ENCODE results near the gene AIFM3.

- no peak for TF ChIP-seq POLR2A (IDR thresholded peaks at IDR 0.05; ENCODE audit: borderline replicate concordance, extremely low read depth, insufficient read depth, insufficient read length)
- no peak for TF ChIP-seq CTCF (IDR thresholded peaks at IDR 0.05 in 2 of 3, conservative IDR thresholded peaks at IDR 0.05 in 1 of 3; ENCODE audit: borderline replicate concordance in 1 of 3, insufficient read depth in 1 of 3, low read depth in 2 of 3, low read length in 2 of 3)
- TF ChIP-seq EZH2 (IDR thresholded peaks at IDR 0.05): no peak
- no peak for TF ChIP-seq YY1 (IDR thresholded peaks at IDR 0.05; ENCODE audit: extremely low read depth, insufficient replicate concordance, low read depth, low read length)
- TF ChIP-seq CBX3 (IDR thresholded peaks at IDR 0.05; ENCODE audit: low read depth): no peak
- TF ChIP-seq SIN3A (IDR thresholded peaks at IDR 0.05; ENCODE audit: low read depth): no peak
- TF ChIP-seq EZH2phosphoT487 (IDR thresholded peaks at IDR 0.05; ENCODE audit: borderline replicate concordance): no peak
- no peak for TF ChIP-seq MAX (IDR thresholded peaks at IDR 0.05)
- TF ChIP-seq REST (IDR thresholded peaks at IDR 0.05; ENCODE audit: low read depth): no peak
- no peak for TF ChIP-seq SP1 (IDR thresholded peaks at IDR 0.05; ENCODE audit: low read depth)
These were observed 23.4 kb downstream of the AIFM3 start for GRCh38 chr22:20990184-20991180.
